ENCODE data around the gene FAM47C.
"Not testable (repeated sequence)": the region's sequence is repeated elsewhere in the genome, so short reads cannot be mapped to it uniquely, and the experiment has no call there.

DNA sequence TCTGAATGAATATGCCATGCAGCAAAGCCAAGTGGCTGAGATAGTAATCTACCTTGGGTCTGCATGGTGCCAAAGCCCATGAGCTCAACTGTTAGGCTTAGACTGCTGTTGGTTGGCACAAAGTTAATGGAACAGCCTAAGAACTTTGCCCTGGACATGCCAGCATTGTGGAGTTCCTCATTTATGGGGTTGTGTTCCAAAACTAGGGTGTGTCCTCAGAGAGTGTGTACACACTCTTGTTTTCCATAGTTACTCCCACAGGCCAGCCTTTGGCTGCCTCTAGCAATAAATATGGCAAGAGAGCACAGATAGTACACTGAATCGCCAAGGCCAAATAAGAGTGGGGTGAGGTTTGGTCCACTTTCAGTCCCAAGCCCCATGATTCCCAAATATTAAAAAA lies 30.6 kb downstream of the FAM47C start:
- not testable (repeated sequence) for TF ChIP-seq ZNF274 (IDR thresholded peaks at IDR 0.05; ENCODE audit: low read depth, low read length); YY1 (IDR thresholded peaks at IDR 0.05; ENCODE audit: insufficient read depth, insufficient read length)
